ENCODE measurements around the gene PRKCSH.

- TF ChIP-seq POLR2A (IDR thresholded peaks at IDR 0.05), result no peak
- TF ChIP-seq, protein P1, sequence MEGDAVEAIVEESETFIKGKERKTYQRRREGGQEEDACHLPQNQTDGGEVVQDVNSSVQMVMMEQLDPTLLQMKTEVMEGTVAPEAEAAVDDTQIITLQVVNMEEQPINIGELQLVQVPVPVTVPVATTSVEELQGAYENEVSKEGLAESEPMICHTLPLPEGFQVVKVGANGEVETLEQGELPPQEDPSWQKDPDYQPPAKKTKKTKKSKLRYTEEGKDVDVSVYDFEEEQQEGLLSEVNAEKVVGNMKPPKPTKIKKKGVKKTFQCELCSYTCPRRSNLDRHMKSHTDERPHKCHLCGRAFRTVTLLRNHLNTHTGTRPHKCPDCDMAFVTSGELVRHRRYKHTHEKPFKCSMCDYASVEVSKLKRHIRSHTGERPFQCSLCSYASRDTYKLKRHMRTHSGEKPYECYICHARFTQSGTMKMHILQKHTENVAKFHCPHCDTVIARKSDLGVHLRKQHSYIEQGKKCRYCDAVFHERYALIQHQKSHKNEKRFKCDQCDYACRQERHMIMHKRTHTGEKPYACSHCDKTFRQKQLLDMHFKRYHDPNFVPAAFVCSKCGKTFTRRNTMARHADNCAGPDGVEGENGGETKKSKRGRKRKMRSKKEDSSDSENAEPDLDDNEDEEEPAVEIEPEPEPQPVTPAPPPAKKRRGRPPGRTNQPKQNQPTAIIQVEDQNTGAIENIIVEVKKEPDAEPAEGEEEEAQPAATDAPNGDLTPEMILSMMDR (IDR thresholded peaks at IDR 0.05), result peak in 2 of 6 experiments; percentile 11 to 26
Observed at GRCh38 chr19:11460207-11460606, 24.8 kb downstream of the PRKCSH start.

Data from esophagus squamous epithelium (tissue), 4 donors.